Skin epidermis (tissue), 12 donors: ENCODE results near the gene LHX4.

Experiments
- H3K27ac ChIP-seq, 21 experiments: fragments of 200-600 bp; sonication (generic) in 11 of 21; one replicate each; pipeline ENCODE4 v1.5.0; 2020; ENCODE audit warnings: mild to moderate bottlenecking in 3 of 21, inconsistent platforms in 2 of 21, moderate library complexity in 2 of 21
- H3K4me3 ChIP-seq, 7 experiments: fragments of 200-600 bp; sonication (generic) in 2 of 7; one replicate each; pipeline ENCODE4 v1.5.0; 2020; ENCODE audit warnings: inconsistent platforms in 2 of 7, mild to moderate bottlenecking in 2 of 7, moderate library complexity in 1 of 7

Gene LHX4

GRCh38 chr1:180266275-180267210 lies 36.5 kb downstream of the LHX4 start:
- Histone ChIP-seq H3K4me3 (no peak overlapping the region), H3K27ac (no peak overlapping the region)

- no peak overlapping the region for H3K4me3 ChIP-seq
- no peak overlapping the region for H3K27ac ChIP-seq
Observed at GRCh38 chr1:180267211-180267561, 37.1 kb downstream of the LHX4 start.

DNA sequence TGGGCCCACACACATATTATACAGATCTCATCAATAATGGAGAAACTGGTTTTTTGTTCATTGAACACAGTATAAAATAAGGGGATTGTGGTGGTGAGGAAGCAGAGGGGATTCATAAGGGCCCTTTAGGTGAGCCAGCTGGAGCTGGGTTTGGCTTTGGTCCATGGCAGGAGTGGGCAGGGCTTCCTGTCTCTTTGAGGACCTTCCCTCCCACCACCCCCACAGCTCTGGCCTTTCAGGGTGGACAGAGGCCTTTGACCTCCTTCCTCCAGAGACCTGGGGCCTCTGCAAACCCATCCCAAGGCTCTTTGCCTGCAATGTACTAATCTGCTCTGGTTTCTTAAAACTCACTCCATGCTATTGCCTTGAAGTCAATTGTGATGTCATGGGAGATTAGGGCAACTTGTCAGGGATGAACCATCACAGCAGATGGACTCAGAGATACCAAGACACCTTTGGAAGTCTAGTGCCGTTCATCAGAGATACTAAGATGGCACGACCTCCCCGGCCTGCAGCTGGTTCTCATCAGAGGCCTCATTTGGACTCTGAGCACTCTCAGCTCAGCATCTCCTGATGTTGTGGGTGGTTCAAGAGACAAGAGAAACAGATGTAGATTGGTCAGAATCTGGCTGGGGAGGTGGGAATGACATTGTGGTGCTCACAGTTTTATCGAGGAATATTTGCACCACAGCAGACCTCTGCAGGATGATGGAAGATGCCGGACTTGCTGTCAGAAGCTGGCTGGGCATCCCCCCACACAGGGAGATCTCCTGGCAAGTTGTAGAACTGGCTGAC lies 37.9 kb downstream of the LHX4 start:
- Histone ChIP-seq H3K27ac (no peak overlapping the region), H3K4me3 (no peak overlapping the region)

DNA sequence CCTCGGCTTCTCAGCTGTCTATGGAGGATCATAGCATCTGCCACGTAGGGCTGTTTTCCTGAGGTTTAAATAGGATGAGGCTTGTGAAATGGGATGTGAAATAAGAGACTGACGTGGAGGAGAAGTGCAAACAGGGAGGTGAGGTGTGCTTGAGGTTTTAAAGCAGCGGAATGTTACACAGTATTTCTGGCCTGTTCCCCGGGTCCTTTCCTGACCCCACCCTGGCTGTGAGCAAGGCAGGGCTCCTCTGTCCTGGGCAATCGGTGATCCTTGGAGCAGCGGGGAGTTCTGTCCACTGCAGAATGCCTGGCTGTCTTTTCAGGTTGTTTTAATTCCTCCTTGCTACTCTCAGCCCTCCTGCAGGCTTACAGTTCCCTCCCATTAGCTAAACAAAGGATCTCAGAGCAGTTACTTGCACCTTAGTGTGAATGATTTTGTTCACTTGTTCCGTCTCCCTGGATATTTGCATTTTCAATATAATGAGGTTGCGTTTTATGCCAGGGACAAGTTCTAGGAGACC lies 38.6 kb downstream of the LHX4 start:
- H3K27ac ChIP-seq = no peak overlapping the region
- no peak overlapping the region for H3K4me3 ChIP-seq

DNA sequence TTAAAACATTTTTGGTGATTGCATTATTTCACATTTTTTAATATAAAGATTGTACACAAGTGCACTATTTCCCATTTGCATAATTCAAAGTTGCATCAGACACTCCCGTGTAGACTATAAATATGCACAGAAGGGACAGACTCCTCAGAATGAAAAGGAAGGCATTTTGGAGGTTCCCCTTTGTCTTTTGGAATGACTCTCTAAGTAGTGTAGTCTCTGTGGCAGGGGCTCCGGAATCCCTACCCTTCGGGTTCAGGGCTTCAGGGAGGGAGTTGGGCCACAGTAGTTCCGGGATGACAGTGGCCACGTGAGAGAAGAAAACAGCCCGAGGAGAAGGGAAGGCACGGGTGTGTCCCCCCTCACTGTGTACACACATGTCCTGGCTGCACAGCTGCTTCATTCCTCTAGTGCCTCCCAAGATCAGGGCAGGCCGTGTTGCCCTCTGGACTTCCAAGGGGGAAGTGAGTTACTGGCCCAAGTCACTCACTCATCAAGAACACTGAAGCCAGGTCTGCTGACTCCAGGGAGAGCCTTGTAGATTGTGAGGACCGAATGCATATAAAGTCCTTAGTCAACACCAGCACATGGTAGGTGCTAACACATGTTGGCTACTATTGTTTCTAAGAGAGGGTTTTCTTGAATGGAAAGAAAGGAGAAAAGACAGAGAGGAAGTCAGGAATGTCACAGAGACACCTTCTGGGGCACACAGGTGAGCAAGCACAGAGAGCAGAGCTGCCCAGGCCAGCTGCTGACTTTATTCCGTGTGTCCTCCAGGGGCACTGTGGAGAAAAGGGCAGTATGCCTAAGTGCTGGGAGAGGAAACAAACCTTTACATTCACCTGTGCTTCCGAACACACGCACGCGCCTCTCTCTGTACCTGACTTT lies 39.8 kb downstream of the LHX4 start:
- H3K4me3 ChIP-seq = no peak overlapping the region

GRCh38 chr1:180270530-180271271 lies 40.6 kb downstream of the LHX4 start:
- Histone ChIP-seq H3K27ac (no peak overlapping the region), H3K4me3 (no peak overlapping the region)

More for the DNA sequence above, 39.8 kb downstream of the LHX4 start:
- no peak overlapping the region for H3K27ac ChIP-seq

DNA sequence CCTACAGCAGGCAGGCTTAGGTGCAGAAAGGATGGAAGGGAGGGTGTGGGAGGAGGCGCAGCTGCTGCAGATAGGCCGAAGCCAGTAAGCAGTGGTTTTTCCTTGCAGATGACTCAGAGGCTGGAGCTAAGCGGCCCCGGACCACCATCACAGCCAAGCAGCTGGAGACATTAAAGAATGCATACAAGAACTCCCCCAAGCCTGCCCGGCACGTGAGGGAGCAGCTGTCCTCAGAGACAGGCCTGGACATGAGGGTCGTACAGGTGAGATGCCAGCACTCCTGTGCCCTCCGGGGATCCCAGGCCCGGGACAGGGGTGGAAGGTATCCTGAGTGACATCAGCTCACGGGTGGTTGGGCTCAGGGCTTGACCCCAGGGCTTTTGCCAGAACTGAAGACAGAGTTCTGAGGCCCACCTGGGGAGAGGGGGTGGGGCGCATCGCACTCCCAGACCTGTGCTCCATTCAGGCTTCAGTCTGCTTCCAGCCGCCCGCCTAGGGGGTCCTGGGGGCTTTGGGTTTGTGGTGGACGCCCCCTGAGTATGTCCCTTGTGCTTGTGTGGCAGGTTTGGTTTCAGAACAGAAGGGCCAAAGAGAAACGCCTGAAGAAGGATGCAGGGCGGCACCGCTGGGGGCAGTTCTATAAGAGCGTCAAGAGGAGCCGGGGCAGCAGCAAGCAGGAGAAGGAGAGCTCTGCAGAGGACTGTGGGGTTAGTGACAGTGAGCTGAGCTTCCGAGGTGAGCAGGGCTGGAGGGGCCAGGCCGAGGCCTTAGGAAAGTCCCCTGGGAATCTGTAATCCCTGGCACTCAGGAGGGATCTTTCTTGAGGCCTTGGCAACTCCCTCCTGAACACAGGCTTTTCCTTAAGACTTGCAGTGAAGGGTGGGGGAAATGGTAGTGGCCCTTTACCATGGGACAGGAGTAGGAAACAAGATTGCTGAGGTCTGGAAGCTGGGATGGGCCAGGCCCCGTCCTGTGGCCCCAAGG lies 41.5 kb downstream of the LHX4 start:
- no peak overlapping the region for H3K27ac ChIP-seq
- H3K4me3 ChIP-seq = no peak overlapping the region

DNA sequence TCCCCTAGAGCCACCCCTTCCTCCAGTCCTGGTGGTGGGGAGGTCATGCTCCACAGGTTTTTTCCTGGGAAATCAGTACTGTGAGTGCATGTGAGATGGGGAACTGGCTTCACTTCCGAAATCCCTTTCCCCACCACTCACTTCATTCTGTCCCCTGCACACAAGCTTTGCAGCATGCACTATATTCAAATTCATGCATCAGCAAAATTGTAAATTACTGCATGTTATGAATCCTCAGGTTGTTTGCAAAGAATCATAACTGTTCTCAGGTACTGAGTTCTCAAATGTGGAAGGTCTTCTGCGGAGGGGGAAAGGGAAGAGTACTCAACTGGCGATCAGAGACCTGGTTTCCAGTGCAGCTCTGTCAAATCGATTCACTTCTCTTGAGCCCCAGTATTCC lies 42.3 kb downstream of the LHX4 start:
- Histone ChIP-seq H3K4me3 (no peak overlapping the region), H3K27ac (no peak overlapping the region)

GRCh38 chr1:180273066-180273465 lies 43.0 kb downstream of the LHX4 start:
- H3K27ac ChIP-seq = no peak overlapping the region

DNA sequence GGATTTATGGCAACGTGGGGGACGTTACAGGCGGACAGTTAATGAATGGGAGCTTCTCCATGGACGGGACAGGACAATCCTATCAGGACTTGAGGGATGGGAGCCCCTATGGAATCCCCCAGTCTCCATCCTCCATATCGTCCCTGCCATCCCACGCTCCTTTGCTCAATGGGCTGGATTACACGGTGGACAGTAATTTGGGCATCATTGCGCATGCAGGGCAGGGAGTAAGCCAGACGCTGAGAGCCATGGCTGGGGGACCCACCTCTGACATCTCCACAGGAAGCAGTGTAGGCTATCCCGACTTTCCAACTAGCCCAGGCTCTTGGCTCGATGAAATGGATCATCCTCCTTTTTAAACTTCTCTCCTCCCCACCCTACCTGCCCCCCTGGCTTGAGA lies 44.2 kb downstream of the LHX4 start:
- H3K27ac ChIP-seq = no peak overlapping the region
- no peak overlapping the region for H3K4me3 ChIP-seq

More at GRCh38 chr1:180273066-180273465, 43.0 kb downstream of the LHX4 start:
- no peak overlapping the region for H3K4me3 ChIP-seq

DNA sequence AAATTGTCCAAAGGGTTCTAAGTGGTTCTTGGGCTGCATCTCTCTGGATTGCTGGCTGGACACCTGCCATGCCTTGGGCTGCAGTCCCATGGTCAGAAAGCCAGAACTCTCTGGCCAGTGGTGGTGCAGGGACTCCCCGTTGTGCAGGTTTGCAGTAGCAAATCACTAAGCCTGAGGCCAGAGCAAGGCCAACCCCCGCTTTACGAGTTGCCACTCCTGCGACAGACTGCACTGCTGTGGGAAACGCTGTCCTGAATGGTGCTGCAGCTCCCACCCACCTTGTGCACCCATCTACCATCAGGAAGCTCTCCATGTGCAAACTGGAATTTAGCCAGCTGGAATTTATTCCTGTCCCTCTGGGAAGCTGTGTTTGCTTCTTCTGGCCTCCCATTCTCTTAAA lies 45.7 kb downstream of the LHX4 start:
- Histone ChIP-seq H3K4me3 (no peak overlapping the region), H3K27ac (no peak overlapping the region)

DNA sequence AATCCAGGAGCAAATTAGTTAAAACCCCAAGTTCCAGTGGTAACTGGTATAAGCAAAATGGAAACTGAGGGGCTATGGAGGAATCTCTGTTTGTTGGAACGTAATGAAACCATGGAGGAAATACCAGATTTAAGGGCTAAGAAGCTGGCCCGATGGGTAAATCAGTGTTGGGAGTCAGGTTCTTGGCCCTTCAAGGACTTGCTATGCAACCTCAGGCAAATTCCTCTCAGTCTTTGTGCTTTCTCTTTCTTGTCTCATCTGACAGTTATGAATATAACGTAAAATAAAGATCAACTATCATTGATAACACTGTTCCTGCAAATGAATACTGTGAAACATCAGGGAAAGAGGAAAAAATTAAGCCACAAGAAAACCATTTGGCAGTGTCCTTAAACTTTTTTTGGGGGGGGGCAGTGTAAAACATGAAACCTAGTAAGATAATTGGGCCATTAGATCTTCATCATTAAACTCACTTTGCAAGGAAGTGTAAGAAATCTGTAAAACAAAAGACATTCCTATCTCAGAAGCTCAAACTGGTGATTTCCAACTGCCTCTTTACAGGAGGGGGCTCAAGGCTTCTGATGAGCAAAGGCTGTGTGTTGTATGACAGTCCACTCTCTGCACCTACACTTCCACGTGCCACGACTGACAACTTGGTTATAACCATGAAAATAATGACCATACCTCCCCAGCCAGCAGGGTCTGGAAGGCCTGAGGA lies 47.6 kb downstream of the LHX4 start:
- H3K27ac ChIP-seq = peak overlapping the region in 2 of 21 experiments; percentile 52 to 67
- H3K4me3 ChIP-seq = no peak overlapping the region

- peak overlapping the region in 6 of 21 experiments; percentile 12 to 67 (median 28) for H3K27ac ChIP-seq
Observed at GRCh38 chr1:180278194-180278515, 48.1 kb downstream of the LHX4 start.

DNA sequence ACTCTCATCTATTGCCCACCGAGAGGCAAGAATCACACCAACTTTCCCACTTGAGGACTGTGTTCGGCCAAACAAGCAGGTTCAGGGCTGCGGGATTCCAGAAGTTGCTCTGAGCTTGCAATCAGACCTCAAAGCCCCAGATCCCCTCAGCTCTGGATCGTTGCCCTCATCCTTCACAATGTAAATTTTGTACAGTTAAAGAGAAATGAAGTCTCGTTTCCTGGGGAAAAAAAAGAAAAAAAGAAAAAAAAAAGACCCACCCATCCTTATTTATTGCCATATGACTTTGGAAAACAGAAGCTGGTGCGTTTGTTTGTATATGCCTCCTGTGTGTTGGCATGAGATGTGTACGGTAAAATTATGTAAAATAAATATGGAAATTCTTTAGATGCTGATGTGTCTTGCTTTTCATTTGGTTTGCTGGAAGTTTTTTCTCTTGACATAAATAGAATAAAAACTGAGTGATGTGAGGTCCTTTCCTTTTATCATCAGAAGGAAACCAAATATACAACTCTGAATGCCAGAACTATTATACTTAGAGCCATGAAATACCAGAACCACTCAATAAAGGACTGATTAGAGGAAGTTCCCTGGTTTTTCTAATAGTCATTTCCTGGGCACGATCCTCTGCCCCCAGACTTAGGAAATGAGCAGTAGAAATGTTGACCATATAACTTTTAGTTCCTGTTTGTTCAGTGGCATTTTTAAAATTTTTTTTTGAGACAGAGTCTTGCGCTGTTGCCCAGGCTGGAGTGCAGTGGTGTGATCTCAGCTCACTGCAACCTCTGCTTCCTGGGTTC lies 48.7 kb downstream of the LHX4 start:
- H3K27ac ChIP-seq = peak overlapping the region in 7 of 21 experiments; percentile 7 to 67 (median 26)
- no peak overlapping the region for H3K4me3 ChIP-seq

More at GRCh38 chr1:180278194-180278515, 48.1 kb downstream of the LHX4 start:
- H3K4me3 ChIP-seq = no peak overlapping the region

- Histone ChIP-seq H3K27ac (peak overlapping the region in 2 of 21 experiments; percentile 7 to 54), H3K4me3 (no peak overlapping the region)
Observed at GRCh38 chr1:180279651-180280050, 49.6 kb downstream of the LHX4 start.

GRCh38 chr1:180280617-180281016 lies 50.6 kb downstream of the LHX4 start:
- peak overlapping the region in 1 of 21 experiments; percentile 33 for H3K27ac ChIP-seq
- H3K4me3 ChIP-seq = no peak overlapping the region
